ENCODE data around the gene ASPDH.
A peak's percentile ranks its signal among the peaks of the same experiment; 100 is the strongest.

The ASPDH gene

GRCh38 chr19:50494186-50495019 is 19.3 kb downstream of the ASPDH start:
- DNase-seq, result no peak

- DNase-seq, result no peak
Measured at GRCh38 chr19:50493171-50493570, 20.5 kb downstream of the ASPDH start.

- no peak for DNase-seq
Measured at GRCh38 chr19:50492303-50493052, 21.2 kb downstream of the ASPDH start.

GRCh38 chr19:50490991-50491472 is 22.7 kb downstream of the ASPDH start:
- DNase-seq, result no peak

- no peak for DNase-seq
Measured at GRCh38 chr19:50490411-50490811, 23.3 kb downstream of the ASPDH start.

- no peak for DNase-seq
Measured at GRCh38 chr19:50489461-50490011, 24.2 kb downstream of the ASPDH start.

GRCh38 chr19:50488389-50489194 is 25.1 kb downstream of the ASPDH start:
- no peak for DNase-seq

GRCh38 chr19:50486823-50487515 is 26.7 kb downstream of the ASPDH start:
- DNase-seq, result peak; percentile 31

- no peak for DNase-seq
Measured at GRCh38 chr19:50485284-50485955, 28.3 kb downstream of the ASPDH start.

GRCh38 chr19:50482916-50483315 is 30.8 kb downstream of the ASPDH start:
- DNase-seq, result no peak

GRCh38 chr19:50482271-50482855 is 31.4 kb downstream of the ASPDH start:
- DNase-seq, result no peak

- no peak for DNase-seq
Measured at GRCh38 chr19:50481351-50482149, 32.2 kb downstream of the ASPDH start.

- no peak for DNase-seq
Measured at GRCh38 chr19:50480281-50481111, 33.2 kb downstream of the ASPDH start.

- no peak for DNase-seq
Measured at GRCh38 chr19:50479761-50480251, 33.9 kb downstream of the ASPDH start.

GRCh38 chr19:50478901-50479715 is 34.6 kb downstream of the ASPDH start:
- DNase-seq, result peak; percentile 56

- no peak for DNase-seq
Measured at GRCh38 chr19:50477751-50478515, 35.8 kb downstream of the ASPDH start.

- no peak for DNase-seq
Measured at GRCh38 chr19:50476907-50477238, 36.8 kb downstream of the ASPDH start.
